Lung (tissue), 12 donors: ENCODE results near the gene KIF14. TPM values are rescaled to one million over a fixed set of nuclear protein-coding genes. Genes with fewer than 3 reads are reported as not detected.

ENCODE experiments used
- ATAC-seq: fragments of 200-7000 bp; cut with Tn5 transposase; one replicate; pipeline ENCODE4 v1.9.1; 2020; ENCODE audit warnings: moderate number of reproducible peaks; ENCODE audit not compliant: insufficient read depth, low FRiP score
- DNase-seq, 3 donors: peaks; one replicate each; pipeline ENCODE4 v3.0.0-alpha.2; 2013 to 2017
- H3K27ac ChIP-seq, 2 donors: one replicate each; pipeline ENCODE4 v1.5.1; 2013; ENCODE audit warnings: mild to moderate bottlenecking in 2 of 2, moderate library complexity in 2 of 2, control low read depth in 1 of 2, inconsistent platforms in 1 of 2, low read depth in 1 of 2, low read length in 1 of 2
- H3K27me3 ChIP-seq, 3 donors: one replicate each; pipeline ENCODE4 v1.5.1; 2013; ENCODE audit warnings: low read length in 2 of 3; ENCODE audit not compliant: control insufficient read depth in 3 of 3, insufficient read depth in 3 of 3
- H3K36me3 ChIP-seq, 4 donors: one replicate each; pipeline ENCODE4 v1.5.1; 2013; ENCODE audit warnings: low read length in 4 of 4, mild to moderate bottlenecking in 1 of 4, moderate library complexity in 1 of 4; ENCODE audit not compliant: control insufficient read depth in 4 of 4, insufficient read depth in 4 of 4
- H3K4me1 ChIP-seq, 5 donors: one replicate each; pipeline ENCODE4 v1.5.1; 2013; ENCODE audit warnings: low read length in 5 of 5, mild to moderate bottlenecking in 2 of 5, moderate library complexity in 1 of 5; ENCODE audit not compliant: control insufficient read depth in 5 of 5, insufficient read depth in 5 of 5
- H3K4me3 ChIP-seq: one replicate; pipeline ENCODE4 v1.5.1; 2013; ENCODE audit warnings: mild to moderate bottlenecking, control low read depth, moderate library complexity
- H3K9ac ChIP-seq, 2 donors: one replicate each; pipeline ENCODE4 v1.5.1; 2013; ENCODE audit warnings: low read length in 2 of 2, control low read depth in 1 of 2; ENCODE audit not compliant: insufficient read depth in 1 of 2
- H3K9me3 ChIP-seq, 4 donors: one replicate each; pipeline ENCODE4 v1.5.1; 2013; ENCODE audit warnings: low read length in 3 of 4, mild to moderate bottlenecking in 1 of 4, moderate library complexity in 1 of 4; ENCODE audit not compliant: control insufficient read depth in 4 of 4, insufficient read depth in 3 of 4
- CTCF ChIP-seq: IDR thresholded peaks from 2 replicates; pipeline ENCODE4 v1.5.1; 2012; ENCODE audit warnings: mild to moderate bottlenecking; ENCODE audit errors: control extremely low read depth, extremely low read depth
- WGBS, 2 donors: extraction: QIAGEN DNeasy Blood & Tissue Kit; methylation state at CpG; one replicate each; pipeline ENCODE4 v1.1.7; 2013; 5-methylcytosine and 5-hydroxymethylcytosine counted together
- polyA plus RNA-seq, 2 donors: library from polyadenylated mRNA; stranded (reverse); fragments of 200-250 nt; gene quantifications; one replicate each; pipeline ENCODE4 v1.2.1, GENCODE V29; 2013
- total RNA-seq, 2 donors: library from RNA; depleted of rRNA in 1 of 2; stranded (reverse); fragments of >200 nt in 1 of 2; gene quantifications; one replicate each; pipeline ENCODE4 v1.2.1, GENCODE V29; 2014 to 2021
- donor health status: control.
- donor health status: control.
- donor health status: Bipolar disorder and iron deficiency.
- donor health status: healthy.
- donor health status: DM: yes; HTN: yes; CAD: no.

The KIF14 gene
- total and polyA plus RNA-seq, 4 donors, result 0.16 to 2.5 (median 0.32) TPM

GRCh38 chr1:200518524-200518923 is 102.0 kb downstream of the KIF14 start:
- Histone ChIP-seq H3K9ac (no peak overlapping the region), H3K9me3 (no peaks in the 10 kb centered on the region), H3K27me3 (no peaks in the 10 kb centered on the region), H3K36me3 (no peaks in the 10 kb centered on the region), H3K27ac (no peak overlapping the region), H3K4me3 (no peak overlapping the region), H3K4me1 (no peaks in the 10 kb centered on the region)
- peak in 2 of 3 donors; percentile 49 to 51 for DNase-seq
- 86 to 94% methylated on average over 1 of the region's 1 CpG for WGBS, 2 donors
- ATAC-seq, result no peak
- TF ChIP-seq CTCF, result no peak

- no peaks in the 10 kb centered on the region for H3K27me3 ChIP-seq
- ATAC-seq (no peak), DNase-seq (no peak)
- WGBS, 2 donors, result 68 to 82% methylated on average over 3 of the region's 3 CpGs
- no peak overlapping the region for H3K27ac ChIP-seq
- H3K36me3 ChIP-seq, result no peaks in the 10 kb centered on the region
- TF ChIP-seq CTCF, result no peak
- H3K4me1 ChIP-seq, result no peaks in the 10 kb centered on the region
- no peak overlapping the region for H3K4me3 ChIP-seq
- H3K9ac ChIP-seq, result no peak overlapping the region
- no peaks in the 10 kb centered on the region for H3K9me3 ChIP-seq
Observed at GRCh38 chr1:200512191-200512590, 108.4 kb downstream of the KIF14 start.

- ATAC-seq (peak; percentile 88), DNase-seq (peak; percentile 82 to 93 (median 92))
- Histone ChIP-seq H3K4me3 (no peak overlapping the region), H3K9ac (no peak overlapping the region), H3K27me3 (no peaks in the 10 kb centered on the region), H3K36me3 (no peaks in the 10 kb centered on the region), H3K27ac (no peak overlapping the region), H3K9me3 (no peaks in the 10 kb centered on the region), H3K4me1 (no peaks in the 10 kb centered on the region)
- WGBS, 2 donors, result 17 to 22% methylated on average over 4 of the region's 4 CpGs
- TF ChIP-seq CTCF, result peak; percentile 85
Observed at GRCh38 chr1:200510228-200510623, 110.3 kb downstream of the KIF14 start.

GRCh38 chr1:200506471-200506870 is 114.1 kb downstream of the KIF14 start:
- Histone ChIP-seq H3K9me3 (no peaks in the 10 kb centered on the region), H3K36me3 (no peaks in the 10 kb centered on the region), H3K9ac (no peak overlapping the region), H3K4me3 (no peak overlapping the region), H3K27ac (no peak overlapping the region), H3K27me3 (no peaks in the 10 kb centered on the region), H3K4me1 (no peaks in the 10 kb centered on the region)
- WGBS, 2 donors, result 90 to 92% methylated on average over 12 of the region's 12 CpGs
- TF ChIP-seq CTCF, result no peak
- ATAC-seq (no peak), DNase-seq (no peak)
